Measurements from ENCODE around the gene CLNK. TPM values are rescaled to one million over a fixed set of nuclear protein-coding genes. Genes with fewer than 3 reads are reported as not detected.
"Not testable (repeated sequence)": the region's sequence is repeated elsewhere in the genome, so short reads cannot be mapped to it uniquely, and the experiment has no call there.

Gene CLNK
- total and polyA plus RNA-seq, 12 donors, result 0.15 to 0.62 TPM; not detected in 10

- Histone ChIP-seq H3K9me3 (no peaks in the 10 kb centered on the region), H3K36me3 (no peaks in the 10 kb centered on the region), H3K4me1 (no peaks in the 10 kb centered on the region), H3K27me3 (peaks cover 0 to 7% (median 0%) of the 10 kb centered on the region in 7 donors), H3K27ac (no peak overlapping the region), H3K4me3 (no peak overlapping the region)
- WGBS, 2 donors, result 71 to 72% methylated on average over 13 of the region's 13 CpGs
- intact Hi-C loops (cut with DNase I), result no loop called here
- no peak for DNase-seq
- TF ChIP-seq, protein P1, sequence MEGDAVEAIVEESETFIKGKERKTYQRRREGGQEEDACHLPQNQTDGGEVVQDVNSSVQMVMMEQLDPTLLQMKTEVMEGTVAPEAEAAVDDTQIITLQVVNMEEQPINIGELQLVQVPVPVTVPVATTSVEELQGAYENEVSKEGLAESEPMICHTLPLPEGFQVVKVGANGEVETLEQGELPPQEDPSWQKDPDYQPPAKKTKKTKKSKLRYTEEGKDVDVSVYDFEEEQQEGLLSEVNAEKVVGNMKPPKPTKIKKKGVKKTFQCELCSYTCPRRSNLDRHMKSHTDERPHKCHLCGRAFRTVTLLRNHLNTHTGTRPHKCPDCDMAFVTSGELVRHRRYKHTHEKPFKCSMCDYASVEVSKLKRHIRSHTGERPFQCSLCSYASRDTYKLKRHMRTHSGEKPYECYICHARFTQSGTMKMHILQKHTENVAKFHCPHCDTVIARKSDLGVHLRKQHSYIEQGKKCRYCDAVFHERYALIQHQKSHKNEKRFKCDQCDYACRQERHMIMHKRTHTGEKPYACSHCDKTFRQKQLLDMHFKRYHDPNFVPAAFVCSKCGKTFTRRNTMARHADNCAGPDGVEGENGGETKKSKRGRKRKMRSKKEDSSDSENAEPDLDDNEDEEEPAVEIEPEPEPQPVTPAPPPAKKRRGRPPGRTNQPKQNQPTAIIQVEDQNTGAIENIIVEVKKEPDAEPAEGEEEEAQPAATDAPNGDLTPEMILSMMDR (IDR thresholded peaks at IDR 0.05), result no peak
- ATAC-seq, result no peak
Observed at GRCh38 chr4:10620935-10621488, 63.6 kb downstream of the CLNK start.

DNA sequence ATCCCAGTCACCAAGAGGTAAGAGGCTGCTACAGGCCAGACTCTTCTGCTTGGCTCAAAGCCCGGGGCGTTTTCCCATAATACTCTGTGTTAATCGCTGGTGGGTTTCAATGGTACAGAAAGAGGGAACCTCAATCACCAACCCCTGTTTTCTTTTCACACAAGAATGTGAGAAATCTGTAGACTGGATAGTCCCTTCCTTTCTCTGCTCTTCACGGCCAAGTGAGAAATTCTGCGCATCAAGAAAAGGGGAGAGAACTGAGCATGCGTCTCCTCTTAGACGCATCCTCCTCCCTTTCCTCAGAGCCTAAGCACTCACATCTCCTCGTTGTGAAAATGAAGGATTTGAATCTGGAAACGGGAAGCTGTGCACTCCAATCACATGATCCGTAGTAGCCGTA, 64.7 kb downstream of the CLNK start:
- Histone ChIP-seq H3K9me3 (no peaks in the 10 kb centered on the region), H3K4me3 (no peak overlapping the region), H3K27me3 (peaks cover 0 to 7% (median 0%) of the 10 kb centered on the region in 7 donors), H3K36me3 (no peaks in the 10 kb centered on the region), H3K4me1 (no peaks in the 10 kb centered on the region), H3K27ac (no peak overlapping the region)
- WGBS, 2 donors, result 87 to 89% methylated on average over 11 of the region's 11 CpGs
- DNase-seq (no peak), ATAC-seq (no peak)
- intact Hi-C loops (cut with DNase I), result no loop called here
- TF ChIP-seq, protein P1 (IDR thresholded peaks at IDR 0.05), result no peak

GRCh38 chr4:10619220-10619619, 65.3 kb downstream of the CLNK start:
- Histone ChIP-seq H3K4me3 (no peak overlapping the region), H3K27ac (no peak overlapping the region), H3K4me1 (no peaks in the 10 kb centered on the region), H3K36me3 (no peaks in the 10 kb centered on the region), H3K9me3 (no peaks in the 10 kb centered on the region), H3K27me3 (peaks cover 0 to 7% (median 0%) of the 10 kb centered on the region in 7 donors)
- intact Hi-C loops (cut with DNase I), result no loop called here
- TF ChIP-seq, protein P1 (IDR thresholded peaks at IDR 0.05), result no peak
- no peak for ATAC-seq
- DNase-seq, result no peak
- 55 to 66% methylated on average over 6 of the region's 6 CpGs for WGBS, 2 donors

- H3K27me3 ChIP-seq; H3K27ac ChIP-seq; ATAC-seq; H3K9me3 ChIP-seq; H3K4me3 ChIP-seq; DNase-seq; intact Hi-C loops (cut with DNase I); H3K4me1 ChIP-seq; H3K36me3 ChIP-seq: not testable (repeated sequence)
- 90 to 95% methylated on average over 8 of the region's 8 CpGs for WGBS, 2 donors
Observed at GRCh38 chr4:10614926-10615325, 69.6 kb downstream of the CLNK start.

DNA sequence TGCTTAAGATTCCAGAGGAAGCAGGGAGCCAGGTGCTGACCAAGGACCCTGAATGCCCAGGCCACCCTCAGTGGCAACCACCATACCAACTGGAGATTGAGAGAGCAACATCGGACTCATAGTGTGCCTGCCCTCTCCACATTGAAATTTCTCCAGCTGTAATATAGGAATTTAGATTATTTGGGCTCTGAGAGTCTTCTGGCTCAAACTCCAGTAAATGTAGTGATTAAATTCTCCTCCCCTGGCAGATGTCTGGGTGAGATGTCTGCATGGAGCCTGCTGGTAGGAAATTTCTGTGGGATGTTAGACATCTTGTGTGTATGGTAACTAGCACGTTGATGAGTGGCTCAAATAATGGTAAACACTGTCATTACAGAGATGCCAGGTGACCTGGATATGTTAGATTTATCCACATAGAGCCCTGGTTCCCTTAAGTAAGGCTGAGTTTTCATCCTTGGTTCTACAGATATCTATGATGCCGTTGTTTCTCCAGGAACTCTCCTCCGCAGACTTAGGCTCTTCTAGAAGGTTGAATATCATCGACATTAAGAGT, 70.6 kb downstream of the CLNK start:
- no peak overlapping the region for H3K4me3 ChIP-seq
- 73 to 79% methylated on average over 5 of the region's 5 CpGs for WGBS, 2 donors
- peaks cover 0 to 3% (median 0%) of the 10 kb centered on the region in 11 donors for H3K9me3 ChIP-seq
- TF ChIP-seq, protein P1 (IDR thresholded peaks at IDR 0.05), result no peak
- no peak overlapping the region for H3K27ac ChIP-seq
- DNase-seq (no peak), ATAC-seq (no peak)
- H3K27me3 ChIP-seq, result no peaks in the 10 kb centered on the region
- no peaks in the 10 kb centered on the region for H3K4me1 ChIP-seq
- intact Hi-C loops (cut with DNase I), result no loop called here
- no peaks in the 10 kb centered on the region for H3K36me3 ChIP-seq
